Tibial nerve (tissue), 4 donors: ENCODE data around the gene CXCL16.

Experiments used
- EP300 ChIP-seq, 2 donors: sonication (generic); formaldehyde crosslinking; IDR thresholded peaks; one replicate each; pipeline ENCODE4 v1.6.1; 2017; ENCODE audit warnings: antibody characterized with exemption in 2 of 2, mild to moderate bottlenecking in 1 of 2
- TF ChIP-seq, protein P1 (sequence below), 5 experiments: fragments of 200-600 bp in 3 of 5; fragments of 450-650 bp in 2 of 5; sonication (generic) in 3 of 5; IDR thresholded peaks; one replicate each; pipeline ENCODE4 v1.5.1; 2016 to 2019; ENCODE audit warnings: antibody characterized with exemption in 5 of 5, mild to moderate bottlenecking in 3 of 5, moderate library complexity in 2 of 5

DNA sequence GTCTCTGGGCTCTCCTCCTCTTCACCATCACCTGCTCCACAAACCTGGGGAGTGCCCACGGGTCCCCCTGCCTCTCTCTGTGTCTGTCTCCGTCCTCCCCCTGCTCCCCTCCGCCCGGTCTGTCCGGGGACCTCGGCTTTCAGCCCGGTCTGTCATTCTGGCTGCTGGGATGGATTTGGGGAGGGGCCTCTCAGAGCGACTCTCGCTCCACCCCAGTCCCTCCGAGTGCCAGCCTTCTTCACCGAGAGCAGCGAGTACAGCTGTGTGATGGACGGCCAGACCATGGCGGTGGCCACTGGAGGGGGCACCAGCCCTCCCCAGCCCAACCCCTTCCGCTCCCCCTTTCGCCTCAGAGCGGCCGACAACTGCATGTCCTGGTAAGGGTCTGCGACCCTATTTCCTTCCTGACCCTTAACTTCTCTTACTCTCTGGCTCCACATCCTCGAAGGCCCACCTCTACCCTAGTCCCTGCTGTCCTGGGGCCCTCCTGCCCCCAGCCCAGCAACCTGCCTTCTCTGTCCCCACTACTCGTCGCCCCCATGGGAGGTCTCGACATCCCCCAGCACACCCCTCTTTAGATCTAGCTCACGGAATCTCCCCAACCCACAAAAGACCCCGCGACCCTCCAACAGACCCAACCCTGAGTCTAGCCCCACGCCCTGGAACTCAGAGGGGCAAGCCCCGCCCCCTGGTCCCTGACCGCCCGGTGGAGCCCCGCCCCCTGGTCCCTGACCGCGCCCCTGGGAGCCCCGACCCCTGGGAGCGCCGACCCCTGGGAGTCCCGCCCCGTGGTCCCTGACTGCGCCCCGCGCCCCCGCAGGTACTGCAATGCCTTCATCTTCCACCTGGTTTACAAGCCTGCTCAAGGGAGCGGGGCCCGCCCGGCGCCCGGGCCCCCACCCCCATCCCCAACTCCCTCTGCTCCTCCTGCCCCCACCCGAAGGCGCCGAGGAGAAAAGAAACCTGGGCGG lies 5.6 kb upstream of the CXCL16 start:
- no peak for TF ChIP-seq EP300 (IDR thresholded peaks at IDR 0.05)
- TF ChIP-seq, protein P1, sequence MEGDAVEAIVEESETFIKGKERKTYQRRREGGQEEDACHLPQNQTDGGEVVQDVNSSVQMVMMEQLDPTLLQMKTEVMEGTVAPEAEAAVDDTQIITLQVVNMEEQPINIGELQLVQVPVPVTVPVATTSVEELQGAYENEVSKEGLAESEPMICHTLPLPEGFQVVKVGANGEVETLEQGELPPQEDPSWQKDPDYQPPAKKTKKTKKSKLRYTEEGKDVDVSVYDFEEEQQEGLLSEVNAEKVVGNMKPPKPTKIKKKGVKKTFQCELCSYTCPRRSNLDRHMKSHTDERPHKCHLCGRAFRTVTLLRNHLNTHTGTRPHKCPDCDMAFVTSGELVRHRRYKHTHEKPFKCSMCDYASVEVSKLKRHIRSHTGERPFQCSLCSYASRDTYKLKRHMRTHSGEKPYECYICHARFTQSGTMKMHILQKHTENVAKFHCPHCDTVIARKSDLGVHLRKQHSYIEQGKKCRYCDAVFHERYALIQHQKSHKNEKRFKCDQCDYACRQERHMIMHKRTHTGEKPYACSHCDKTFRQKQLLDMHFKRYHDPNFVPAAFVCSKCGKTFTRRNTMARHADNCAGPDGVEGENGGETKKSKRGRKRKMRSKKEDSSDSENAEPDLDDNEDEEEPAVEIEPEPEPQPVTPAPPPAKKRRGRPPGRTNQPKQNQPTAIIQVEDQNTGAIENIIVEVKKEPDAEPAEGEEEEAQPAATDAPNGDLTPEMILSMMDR (IDR thresholded peaks at IDR 0.05), result no peak
